Endothelial cell of umbilical vein (primary cell): ENCODE data around the gene SETD6.
A peak's percentile ranks its signal among the peaks of the same experiment; 100 is the strongest.

Experiments used
- CTCF ChIP-seq, 2 donors: IDR thresholded peaks; 1 replicate in 1 of 2; 2 replicates in 1 of 2; pipeline ENCODE4 v1.5.1; 2011; ENCODE audit warnings: low read length in 2 of 2, mild to moderate bottlenecking in 2 of 2, moderate library complexity in 2 of 2, control low read depth in 1 of 2, inconsistent platforms in 1 of 2, low read depth in 1 of 2; ENCODE audit not compliant: insufficient read depth in 1 of 2; ENCODE audit errors: extremely low read depth in 1 of 2
- EZH2 ChIP-seq: IDR thresholded peaks from 2 replicates; pipeline ENCODE4 v1.6.1; 2012; ENCODE audit warnings: borderline replicate concordance, low read depth, mild to moderate bottlenecking, moderate library complexity, low read length, inconsistent platforms; ENCODE audit not compliant: severe bottlenecking
- GATA2 ChIP-seq: IDR thresholded peaks from 2 replicates; pipeline ENCODE4 v1.7.0; 2011; ENCODE audit warnings: low read depth, mild to moderate bottlenecking, moderate library complexity, mixed read lengths, low read length; ENCODE audit not compliant: insufficient read length, insufficient read depth
- JUN ChIP-seq: IDR thresholded peaks from 2 replicates; pipeline ENCODE4 v1.6.1; 2011; ENCODE audit warnings: borderline replicate concordance, low read depth; ENCODE audit not compliant: insufficient read length, insufficient read depth
- MYC ChIP-seq: IDR thresholded peaks from one replicate; pipeline ENCODE4 v1.6.1; 2011; ENCODE audit warnings: mild to moderate bottlenecking, low read depth, low read length
- POLR2A ChIP-seq: IDR thresholded peaks from 2 replicates; pipeline ENCODE4 v1.6.1; 2012; ENCODE audit warnings: low read depth, mild to moderate bottlenecking, control low read depth, low read length
- POLR2AphosphoS5 ChIP-seq: IDR thresholded peaks from 2 replicates; pipeline ENCODE4 v1.6.1; 2012; ENCODE audit warnings: low read depth, mild to moderate bottlenecking, control low read depth, low read length, moderate library complexity; ENCODE audit not compliant: insufficient read depth
- TF ChIP-seq, protein P1 (sequence below): IDR thresholded peaks from 2 replicates; pipeline ENCODE4 v1.6.1; 2011; ENCODE audit not compliant: insufficient read depth, insufficient read length

DNA sequence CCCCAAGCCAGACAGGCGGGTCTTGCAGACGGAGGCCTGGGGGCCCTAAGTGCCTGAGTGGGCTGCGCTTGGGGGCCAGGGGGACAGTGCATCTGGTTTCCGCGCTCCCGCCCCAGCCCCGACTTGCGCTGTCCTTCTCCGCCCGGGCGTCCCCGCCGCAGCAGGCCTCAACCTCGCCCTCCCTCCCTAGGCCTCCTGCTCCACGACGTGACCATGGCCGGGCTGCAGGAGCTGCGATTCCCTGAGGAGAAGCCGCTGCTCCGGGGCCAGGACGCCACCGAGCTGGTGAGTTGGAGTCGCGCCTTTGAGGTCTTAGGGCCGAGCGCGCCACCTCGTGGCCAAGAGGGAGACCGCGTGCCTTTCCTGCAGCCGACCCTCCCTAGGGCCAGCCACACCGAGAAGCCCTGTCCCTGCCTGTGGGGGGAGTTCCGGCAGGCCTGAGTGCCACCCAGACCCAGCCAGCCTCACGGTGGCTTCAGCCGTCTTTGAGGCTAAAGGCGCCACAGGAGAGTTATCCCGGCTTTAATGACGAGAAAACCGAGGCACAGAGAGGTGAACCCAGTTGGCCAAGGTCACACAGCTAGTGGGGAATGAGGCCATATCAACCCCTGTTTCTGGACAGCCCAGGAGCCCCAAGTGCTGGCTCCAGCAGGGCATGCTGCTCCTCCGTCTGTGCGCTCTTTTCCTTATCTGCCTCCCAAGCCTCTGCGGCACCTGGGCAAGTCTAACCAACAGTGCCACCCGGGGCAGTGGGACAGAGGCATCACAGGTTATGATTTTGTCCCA, 27.6 kb upstream of the SETD6 start:
- TF ChIP-seq CTCF (IDR thresholded peaks at IDR 0.05; ENCODE audit: extremely low read depth in 1 of 2, insufficient read depth in 1 of 2, low read depth in 1 of 2, low read length in 2 of 2), result peak; percentile 94 to 97
- no peak for TF ChIP-seq EZH2
- TF ChIP-seq POLR2A, result no peak
- TF ChIP-seq POLR2AphosphoS5, result peak; percentile 42
- TF ChIP-seq GATA2, result no peak
- TF ChIP-seq, protein P1, sequence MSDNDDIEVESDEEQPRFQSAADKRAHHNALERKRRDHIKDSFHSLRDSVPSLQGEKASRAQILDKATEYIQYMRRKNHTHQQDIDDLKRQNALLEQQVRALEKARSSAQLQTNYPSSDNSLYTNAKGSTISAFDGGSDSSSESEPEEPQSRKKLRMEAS, result peak; percentile 79
- no peak for TF ChIP-seq JUN
- TF ChIP-seq MYC, result no peak
